ENCODE data around the gene RPS18.
"Not testable (repeated sequence)": the region's sequence is repeated elsewhere in the genome, so short reads cannot be mapped to it uniquely, and the experiment has no call there.

GRCh38 chr6:33275795-33276580 lies 4.1 kb downstream of the RPS18 start:
- not testable (repeated sequence) for TF ChIP-seq CHD4 (IDR thresholded peaks at IDR 0.05; ENCODE audit: insufficient read depth, insufficient replicate concordance, low read depth, low read length, poor library complexity, severe bottlenecking); MYC (IDR thresholded peaks at IDR 0.05; ENCODE audit: low read depth, low read length); MYC (CRISPR knock-in tag; IDR thresholded peaks at IDR 0.05; ENCODE audit: borderline replicate concordance, low read depth); REST (IDR thresholded peaks at IDR 0.05; ENCODE audit: borderline replicate concordance); REST (CRISPR knock-in tag; IDR thresholded peaks at IDR 0.05; ENCODE audit: low read depth); CBX1 (IDR thresholded peaks at IDR 0.05; ENCODE audit: low read depth); RNF2 (IDR thresholded peaks at IDR 0.05); CTCF (IDR thresholded peaks at IDR 0.05 in 2 of 3, conservative IDR thresholded peaks at IDR 0.05 in 1 of 3; ENCODE audit: insufficient read depth in 2 of 3, low read depth in 1 of 3, low read length in 3 of 3); PCBP2 (IDR thresholded peaks at IDR 0.05; ENCODE audit: low read depth, low read length, poor library complexity, severe bottlenecking); ZBTB40 (IDR thresholded peaks at IDR 0.05); ZBTB40 (CRISPR knock-in tag; IDR thresholded peaks at IDR 0.05); JUND (IDR thresholded peaks at IDR 0.05; ENCODE audit: borderline replicate concordance, low read depth, low read length); JUND (tag; IDR thresholded peaks at IDR 0.05; ENCODE audit: borderline replicate concordance, low read depth, low read length); TAF9B (IDR thresholded peaks at IDR 0.05; ENCODE audit: partially characterized antibody); ZBED1 (IDR thresholded peaks at IDR 0.05)

Data from K562 (cell line).